ENCODE measurements around the gene DEFB131A.
"Not testable (repeated sequence)": the region's sequence is repeated elsewhere in the genome, so short reads cannot be mapped to it uniquely, and the experiment has no call there.

DEFB131A gene

GRCh38 chr4:9495443-9495842, 51.2 kb downstream of the DEFB131A start:
- DNase-seq, result peak; percentile 64

- not testable (repeated sequence) for DNase-seq
Observed at GRCh38 chr4:9497575-9498467, 53.6 kb downstream of the DEFB131A start.

- not testable (repeated sequence) for DNase-seq
Observed at GRCh38 chr4:9498468-9499040, 54.3 kb downstream of the DEFB131A start.

- DNase-seq, result not testable (repeated sequence)
Observed at GRCh38 chr4:9499974-9500487, 55.8 kb downstream of the DEFB131A start.

Data from femur (tissue), 1 donor.